Measurements from ENCODE around the gene PHF10. TPM values are rescaled to one million over a fixed set of nuclear protein-coding genes. Genes with fewer than 3 reads are reported as not detected.
A peak's percentile ranks its signal among the peaks of the same experiment; 100 is the strongest.
"Not testable (repeated sequence)": the region's sequence is repeated elsewhere in the genome, so short reads cannot be mapped to it uniquely, and the experiment has no call there.

PHF10 gene
- total RNA-seq, result 64.5 TPM

DNA sequence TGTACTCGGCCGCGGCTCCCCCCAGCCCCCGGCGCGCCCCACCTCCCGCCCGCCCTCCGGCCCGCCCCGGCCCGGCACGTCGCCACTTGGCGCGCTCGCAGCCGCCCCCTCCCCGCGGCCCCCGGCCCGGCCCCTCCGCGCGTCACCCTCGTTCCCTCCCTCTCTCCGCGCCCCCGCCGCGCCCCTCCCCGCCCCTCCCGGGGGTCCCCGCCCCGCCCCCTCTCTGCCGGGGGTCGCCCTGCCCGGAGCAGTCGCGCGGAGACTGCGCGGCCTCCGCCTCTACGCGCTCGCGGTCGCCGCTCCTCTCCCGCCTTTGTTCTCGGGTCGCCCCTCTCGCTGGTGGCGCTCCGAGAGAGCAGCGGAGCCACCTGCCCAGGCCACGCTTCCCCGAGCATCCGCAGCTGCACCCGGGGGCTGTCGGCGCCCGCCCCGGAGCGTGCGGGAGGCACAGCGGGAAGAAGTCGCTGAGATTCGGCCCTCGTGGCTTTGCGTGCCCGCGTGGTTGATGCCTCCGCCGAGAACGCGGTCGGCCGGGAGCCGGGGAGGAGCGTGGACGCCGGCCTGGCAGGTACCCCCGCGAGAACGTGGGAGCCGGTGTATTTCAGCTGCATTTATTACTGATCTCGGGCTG lies at the start of gene PHF10:
Gene PHF10, minus strand, starts transcription at position 7 of the 631 bp plus-strand sequence. CDS start 569 bp downstream, outside the sequence.
- H3K4me3 ChIP-seq (ENCODE audit: low read length), result peak within 1 kb of the TSS; percentile 57
- no peaks in the 10 kb centered on the region for H3K9me3 ChIP-seq (ENCODE audit: low read depth, low read length)
- H3K4me1 ChIP-seq (ENCODE audit: insufficient read depth, low read length), result peaks cover 18% of the 10 kb centered on the region
- no peaks in the 10 kb centered on the region for H3K27me3 ChIP-seq (ENCODE audit: insufficient read depth, low read length)

DNA sequence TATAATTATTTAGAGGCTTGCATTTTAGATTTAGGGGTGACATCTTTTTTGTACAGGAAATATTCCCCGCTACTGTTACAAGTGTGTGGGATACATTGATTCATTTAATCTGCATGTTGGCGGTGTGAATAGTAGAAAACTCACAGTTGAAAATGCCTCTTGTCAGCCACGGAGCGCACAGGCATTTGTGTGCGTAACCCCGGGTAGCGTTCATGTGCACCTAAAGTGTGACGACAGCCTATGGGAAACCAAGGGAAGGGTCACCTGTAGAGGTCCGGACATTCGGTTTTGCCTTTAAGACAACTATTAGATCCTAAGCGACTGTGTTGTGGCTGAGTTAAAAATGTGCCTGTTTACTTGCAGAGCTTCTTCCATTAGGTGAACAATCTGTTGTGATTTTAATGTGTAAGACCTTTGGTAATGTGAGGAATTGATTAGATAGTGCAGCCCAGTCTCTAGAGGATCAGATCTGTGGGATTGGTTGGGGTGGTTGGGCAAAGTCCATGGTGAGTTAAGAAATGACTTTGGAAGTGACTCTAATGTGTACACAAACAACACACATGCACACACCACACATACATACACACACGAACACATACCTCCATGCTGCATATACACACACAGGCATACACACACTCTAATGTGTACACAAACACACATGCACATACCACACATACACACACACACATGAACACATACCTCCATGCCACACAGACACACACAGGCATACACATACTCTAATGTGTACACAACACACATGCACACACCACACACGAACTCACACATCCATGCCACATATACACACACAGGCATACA lies 42.8 kb upstream of the PHF10 start:
- Histone ChIP-seq H3K4me3 (ENCODE audit: low read length) (no peak overlapping the region), H3K27me3 (ENCODE audit: insufficient read depth, low read length) (no peaks in the 10 kb centered on the region), H3K4me1 (ENCODE audit: insufficient read depth, low read length) (no peaks in the 10 kb centered on the region), H3K9me3 (ENCODE audit: low read depth, low read length) (no peaks in the 10 kb centered on the region)

DNA sequence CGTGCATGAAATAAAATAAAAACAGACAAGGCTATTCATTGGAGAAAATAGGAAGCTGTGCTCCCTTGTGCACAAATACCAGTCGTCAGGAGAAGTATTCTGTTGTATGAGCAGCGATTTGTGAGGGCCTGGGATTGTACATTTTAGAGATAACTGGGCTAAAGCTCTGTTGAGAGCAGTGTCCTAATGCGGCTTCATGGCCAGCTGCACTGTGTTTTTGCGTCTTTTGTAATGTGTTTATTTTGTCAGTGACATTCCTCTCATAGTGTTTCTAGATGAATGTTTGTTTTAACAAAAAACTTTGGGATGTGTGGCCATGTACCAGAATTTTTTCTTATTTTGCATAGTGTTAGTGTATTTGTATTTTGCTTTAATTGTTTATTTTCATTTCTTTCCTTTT lies 41.9 kb upstream of the PHF10 start:
- Histone ChIP-seq H3K4me1 (ENCODE audit: insufficient read depth, low read length) (no peaks in the 10 kb centered on the region), H3K4me3 (ENCODE audit: low read length) (no peak overlapping the region), H3K27me3 (ENCODE audit: insufficient read depth, low read length) (no peaks in the 10 kb centered on the region), H3K9me3 (ENCODE audit: low read depth, low read length) (no peaks in the 10 kb centered on the region)

DNA sequence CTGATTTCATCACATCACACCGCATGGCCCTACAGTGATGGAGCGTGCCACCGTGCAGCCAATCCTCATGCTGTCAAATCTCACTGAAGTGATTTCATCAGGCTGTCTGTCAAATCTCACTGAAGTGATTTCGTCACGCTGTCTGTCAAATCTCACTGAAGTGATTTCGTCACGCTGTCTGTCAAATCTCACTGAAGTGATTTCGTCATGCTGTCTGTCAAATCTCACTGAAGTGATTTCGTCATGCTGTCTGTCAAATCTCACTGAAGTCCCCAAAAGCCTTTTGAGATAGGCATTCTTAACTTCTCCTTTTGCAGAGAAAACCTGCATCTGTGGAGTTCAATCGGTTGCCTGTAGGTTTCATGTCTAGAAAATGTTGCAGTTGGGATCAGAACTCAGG lies 41.5 kb upstream of the PHF10 start:
- not testable (repeated sequence) for H3K4me3 ChIP-seq (ENCODE audit: low read length); H3K4me1 ChIP-seq (ENCODE audit: insufficient read depth, low read length); H3K27me3 ChIP-seq (ENCODE audit: insufficient read depth, low read length); H3K9me3 ChIP-seq (ENCODE audit: low read depth, low read length)

DNA sequence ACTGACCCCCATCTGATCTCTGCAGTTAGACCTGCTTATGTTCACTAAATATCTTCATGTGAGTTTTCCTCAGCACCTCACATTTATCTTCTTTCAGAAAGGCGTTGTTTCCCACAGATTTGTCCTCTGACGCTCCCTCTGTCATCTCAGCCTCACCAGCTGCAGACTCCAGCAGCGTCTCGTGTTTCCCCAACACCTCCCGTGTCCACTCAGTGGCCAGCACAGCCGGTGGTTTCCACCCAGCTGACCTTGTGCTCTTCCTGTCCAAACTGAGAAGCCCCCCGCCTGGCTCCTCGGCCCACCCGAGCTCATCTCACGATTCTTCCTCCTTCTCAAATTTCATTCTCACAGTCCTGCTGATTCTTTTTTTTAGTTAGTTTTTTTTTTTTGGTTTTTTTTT lies 39.6 kb upstream of the PHF10 start:
- Histone ChIP-seq H3K27me3 (ENCODE audit: insufficient read depth, low read length) (no peaks in the 10 kb centered on the region), H3K4me3 (ENCODE audit: low read length) (no peak overlapping the region), H3K4me1 (ENCODE audit: insufficient read depth, low read length) (no peaks in the 10 kb centered on the region), H3K9me3 (ENCODE audit: low read depth, low read length) (no peaks in the 10 kb centered on the region)

DNA sequence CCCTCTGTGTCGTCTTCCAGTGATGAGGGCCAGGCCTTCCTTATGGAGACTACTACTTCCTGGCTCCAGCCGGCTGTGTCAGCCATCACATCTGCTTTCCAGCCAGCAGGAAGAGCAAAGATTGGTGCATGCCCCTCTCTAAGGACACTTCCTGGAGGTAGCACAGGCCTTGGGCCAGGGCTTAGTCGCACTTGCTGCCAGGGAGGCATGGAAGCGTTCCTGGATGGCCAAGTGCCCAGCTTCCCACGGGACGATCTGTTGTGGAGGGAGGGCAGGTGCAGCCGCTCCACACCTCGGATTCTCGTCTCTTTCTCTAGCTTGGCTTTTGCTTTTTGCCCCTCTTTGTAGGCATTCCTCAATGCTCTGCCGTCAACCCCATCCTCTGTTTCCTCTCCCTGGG lies 39.0 kb upstream of the PHF10 start:
- H3K4me1 ChIP-seq (ENCODE audit: insufficient read depth, low read length), result no peaks in the 10 kb centered on the region
- no peaks in the 10 kb centered on the region for H3K27me3 ChIP-seq (ENCODE audit: insufficient read depth, low read length)
- no peak overlapping the region for H3K4me3 ChIP-seq (ENCODE audit: low read length)
- no peaks in the 10 kb centered on the region for H3K9me3 ChIP-seq (ENCODE audit: low read depth, low read length)

DNA sequence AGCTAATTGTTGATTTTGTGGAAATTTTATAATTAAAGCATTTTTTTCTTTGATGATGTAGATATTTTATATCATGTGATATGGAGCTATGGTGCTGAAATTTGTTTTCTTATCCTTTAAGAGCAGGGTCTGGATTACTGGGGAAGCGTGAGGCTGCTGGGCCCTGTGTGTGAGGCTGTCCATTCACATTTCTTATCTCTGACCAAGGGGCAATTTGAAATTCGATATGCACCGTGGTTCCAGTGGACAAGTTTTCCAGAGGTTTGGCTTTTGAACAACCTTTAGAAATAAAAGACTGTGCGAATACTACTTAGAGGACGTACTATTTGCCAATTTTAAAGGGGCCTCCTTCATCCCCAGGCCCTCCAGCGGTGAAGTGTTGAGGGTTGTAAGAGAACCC lies 30.9 kb upstream of the PHF10 start:
- H3K4me3 ChIP-seq (ENCODE audit: low read length), result no peak overlapping the region
- no peaks in the 10 kb centered on the region for H3K27me3 ChIP-seq (ENCODE audit: insufficient read depth, low read length)
- H3K4me1 ChIP-seq (ENCODE audit: insufficient read depth, low read length), result peaks cover 14% of the 10 kb centered on the region
- H3K9me3 ChIP-seq (ENCODE audit: low read depth, low read length), result no peaks in the 10 kb centered on the region

DNA sequence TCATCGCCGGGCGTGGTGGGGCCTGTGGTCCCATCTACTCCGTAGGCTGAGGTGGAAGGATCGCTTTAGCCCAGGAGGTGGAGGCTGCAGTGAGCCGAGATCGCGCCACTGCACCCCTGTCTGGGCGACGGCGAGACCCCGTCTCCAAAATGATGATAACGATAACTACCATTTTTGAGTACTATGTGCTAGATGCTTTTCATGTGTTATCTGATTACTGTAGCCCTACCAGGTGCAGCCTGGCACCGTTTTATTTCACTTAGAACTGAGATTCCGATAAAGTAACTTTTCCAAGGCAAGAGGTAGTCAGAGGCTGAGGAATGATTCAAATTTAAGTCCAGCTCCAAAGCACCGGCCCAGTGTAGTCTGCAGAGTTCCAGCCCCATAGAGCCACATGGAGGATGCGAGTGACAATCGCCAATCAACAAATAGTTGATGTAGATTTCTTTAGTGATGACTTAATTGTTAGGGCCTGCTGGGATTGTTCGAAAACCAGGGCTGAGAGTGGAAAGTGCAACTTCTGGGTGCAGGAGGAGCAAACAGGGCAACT lies 27.8 kb upstream of the PHF10 start:
- peaks cover 14% of the 10 kb centered on the region for H3K4me1 ChIP-seq (ENCODE audit: insufficient read depth, low read length)
- H3K9me3 ChIP-seq (ENCODE audit: low read depth, low read length), result no peaks in the 10 kb centered on the region
- no peaks in the 10 kb centered on the region for H3K27me3 ChIP-seq (ENCODE audit: insufficient read depth, low read length)
- peak overlapping the region; percentile 68 for H3K4me3 ChIP-seq (ENCODE audit: low read length)

DNA sequence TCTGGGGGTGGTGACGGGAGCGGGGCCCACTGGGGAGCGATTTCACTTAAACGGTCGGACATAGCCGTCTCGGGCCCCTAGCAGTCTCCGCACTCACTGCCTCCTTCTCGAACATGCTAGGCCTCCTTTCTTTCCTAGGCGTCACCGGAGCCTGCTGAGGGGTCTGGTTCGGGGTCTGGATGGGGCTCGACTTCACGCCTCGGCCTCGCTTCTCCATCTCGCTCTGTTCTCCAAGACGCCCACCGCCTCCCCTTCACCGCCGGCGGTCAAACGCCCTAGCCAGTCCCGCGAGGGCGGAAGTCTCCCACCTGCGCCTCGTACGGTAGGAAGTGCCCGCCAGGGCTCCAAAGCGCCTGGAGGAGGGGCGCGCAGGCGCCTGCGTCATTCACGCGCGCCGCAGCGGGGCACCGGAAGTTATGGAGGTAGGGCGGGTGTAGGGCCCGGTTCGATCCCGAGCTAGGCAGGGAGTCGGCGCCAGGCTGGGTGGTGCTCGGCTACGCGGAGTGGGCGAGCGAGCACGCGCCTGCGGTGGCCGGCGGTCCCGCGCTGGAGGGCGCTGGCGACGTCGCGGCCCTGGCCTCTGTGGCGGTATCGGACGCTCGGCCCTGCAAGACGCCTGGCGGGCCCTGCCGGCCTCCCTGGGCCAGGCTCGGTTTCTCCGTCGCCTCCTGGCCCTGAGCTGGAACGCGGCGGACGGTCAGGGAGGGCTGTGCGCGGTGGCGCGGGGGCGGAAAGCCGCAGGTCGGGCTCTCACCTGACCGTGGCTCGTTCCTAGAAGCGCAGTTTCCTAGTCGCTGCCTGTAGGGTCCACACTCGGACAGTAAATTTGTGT lies 27.2 kb upstream of the PHF10 start, which contains the start of the genes DYNLT2 and ERMARD:
Gene DYNLT2, minus strand, starts transcription at position 331 of the 832 bp plus-strand sequence. Its CDS starts 114 bp downstream, at position 217.
Gene ERMARD, plus strand, starts transcription at position 381 of the 832 bp plus-strand sequence. Its CDS starts 36 bp downstream, at position 417.
- H3K27me3 ChIP-seq (ENCODE audit: insufficient read depth, low read length), result no peaks in the 10 kb centered on the region
- peak within 1 kb of the TSS; percentile 68 for H3K4me3 ChIP-seq (ENCODE audit: low read length)
- no peaks in the 10 kb centered on the region for H3K9me3 ChIP-seq (ENCODE audit: low read depth, low read length)
- peaks cover 14% of the 10 kb centered on the region for H3K4me1 ChIP-seq (ENCODE audit: insufficient read depth, low read length)

DNA sequence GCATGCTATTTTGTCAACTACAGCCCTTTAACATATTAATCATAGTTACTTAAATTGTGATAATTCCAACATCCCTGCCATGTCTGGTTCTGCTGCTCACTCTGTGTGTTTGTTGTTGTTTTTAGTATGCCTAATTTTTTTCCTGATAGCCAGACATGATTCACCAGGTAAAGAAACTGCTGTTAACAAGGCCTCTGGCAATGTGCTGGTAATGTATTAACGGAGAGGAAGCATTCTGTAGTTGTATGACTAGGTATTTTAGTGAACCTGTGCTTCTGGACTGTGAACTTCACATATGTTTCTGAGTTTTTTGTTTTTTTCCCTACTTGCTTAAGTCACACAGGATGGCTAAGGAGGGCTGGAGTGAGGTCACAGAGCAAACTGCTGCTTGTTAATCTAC lies 22.3 kb upstream of the PHF10 start:
- Histone ChIP-seq H3K4me1 (ENCODE audit: insufficient read depth, low read length) (peaks cover 7% of the 10 kb centered on the region), H3K4me3 (ENCODE audit: low read length) (no peak overlapping the region), H3K27me3 (ENCODE audit: insufficient read depth, low read length) (no peaks in the 10 kb centered on the region), H3K9me3 (ENCODE audit: low read depth, low read length) (peaks cover 4% of the 10 kb centered on the region)

DNA sequence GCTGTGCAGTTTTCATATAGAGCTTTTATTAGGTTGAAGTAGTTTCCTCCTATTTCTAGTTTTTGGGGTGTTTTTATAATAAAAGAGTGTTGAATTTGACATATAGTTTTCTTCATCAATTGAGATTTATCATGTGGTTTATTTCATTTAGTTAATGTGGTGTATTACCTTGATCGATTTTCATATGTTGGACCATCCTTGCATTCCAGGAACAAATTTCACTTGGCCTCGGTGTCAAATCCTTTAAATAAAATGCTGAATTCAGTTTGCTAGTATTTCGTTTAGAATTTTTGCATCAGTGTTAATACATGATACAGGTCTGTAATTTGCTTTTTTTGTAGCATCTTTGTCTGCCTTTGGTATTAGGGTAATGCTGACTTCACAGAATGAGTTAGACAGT lies 21.1 kb upstream of the PHF10 start:
- Histone ChIP-seq H3K27me3 (ENCODE audit: insufficient read depth, low read length) (no peaks in the 10 kb centered on the region), H3K9me3 (ENCODE audit: low read depth, low read length) (peaks cover 4% of the 10 kb centered on the region), H3K4me3 (ENCODE audit: low read length) (no peak overlapping the region), H3K4me1 (ENCODE audit: insufficient read depth, low read length) (peaks cover 3% of the 10 kb centered on the region)

DNA sequence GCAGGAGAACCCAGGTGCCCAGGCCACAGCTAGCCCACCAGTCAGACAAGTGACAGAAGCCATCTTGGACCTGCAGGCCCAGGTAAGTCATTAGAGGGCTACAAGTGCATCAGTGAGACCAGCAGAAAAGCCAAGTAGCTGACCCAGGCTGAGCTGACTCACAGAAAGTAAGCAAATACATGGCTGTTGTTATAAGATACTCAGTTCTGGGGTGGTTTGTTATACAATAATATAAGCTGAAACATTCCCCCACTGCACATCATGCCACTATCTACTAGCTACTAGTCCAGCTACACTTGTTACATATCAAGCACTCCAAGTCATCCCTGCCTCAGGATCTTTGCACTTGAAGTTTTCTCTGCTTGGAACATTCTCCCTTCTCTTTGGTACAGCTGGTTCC lies 17.0 kb upstream of the PHF10 start:
- no peaks in the 10 kb centered on the region for H3K4me1 ChIP-seq (ENCODE audit: insufficient read depth, low read length)

DNA sequence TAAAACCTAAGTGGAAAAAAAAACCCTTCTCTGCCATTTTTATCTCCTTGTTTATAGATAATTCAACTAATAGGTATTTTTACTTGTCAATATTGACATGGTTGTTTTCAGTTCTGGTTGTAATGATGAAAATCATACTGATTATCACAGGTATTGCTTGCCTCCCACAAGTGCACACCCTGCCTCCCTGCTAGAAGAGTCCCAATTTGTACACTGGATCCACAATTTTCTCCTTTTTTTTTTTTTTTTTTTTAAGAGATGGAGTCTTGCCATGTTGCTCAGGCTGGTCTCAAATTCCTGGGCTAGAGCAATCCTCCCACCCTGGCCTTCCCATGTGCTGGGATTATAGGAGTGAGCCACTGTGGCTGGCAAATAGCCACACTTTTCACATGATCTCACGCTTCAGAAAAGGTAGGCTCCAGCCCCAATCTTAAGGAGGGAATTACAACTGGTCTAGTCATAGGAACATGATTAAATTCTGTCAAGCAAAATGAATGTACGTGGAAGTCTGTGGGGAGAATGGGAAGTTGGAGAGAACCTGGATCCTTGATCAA lies 14.8 kb upstream of the PHF10 start:
- Histone ChIP-seq H3K27me3 (ENCODE audit: insufficient read depth, low read length) (peaks cover 3% of the 10 kb centered on the region), H3K4me3 (ENCODE audit: low read length) (no peak overlapping the region), H3K9me3 (ENCODE audit: low read depth, low read length) (no peaks in the 10 kb centered on the region), H3K4me1 (ENCODE audit: insufficient read depth, low read length) (no peaks in the 10 kb centered on the region)

More for the DNA sequence above, 17.0 kb upstream of the PHF10 start:
- H3K4me3 ChIP-seq (ENCODE audit: low read length), result no peak overlapping the region
- no peaks in the 10 kb centered on the region for H3K27me3 ChIP-seq (ENCODE audit: insufficient read depth, low read length)
- peaks cover 4% of the 10 kb centered on the region for H3K9me3 ChIP-seq (ENCODE audit: low read depth, low read length)

DNA sequence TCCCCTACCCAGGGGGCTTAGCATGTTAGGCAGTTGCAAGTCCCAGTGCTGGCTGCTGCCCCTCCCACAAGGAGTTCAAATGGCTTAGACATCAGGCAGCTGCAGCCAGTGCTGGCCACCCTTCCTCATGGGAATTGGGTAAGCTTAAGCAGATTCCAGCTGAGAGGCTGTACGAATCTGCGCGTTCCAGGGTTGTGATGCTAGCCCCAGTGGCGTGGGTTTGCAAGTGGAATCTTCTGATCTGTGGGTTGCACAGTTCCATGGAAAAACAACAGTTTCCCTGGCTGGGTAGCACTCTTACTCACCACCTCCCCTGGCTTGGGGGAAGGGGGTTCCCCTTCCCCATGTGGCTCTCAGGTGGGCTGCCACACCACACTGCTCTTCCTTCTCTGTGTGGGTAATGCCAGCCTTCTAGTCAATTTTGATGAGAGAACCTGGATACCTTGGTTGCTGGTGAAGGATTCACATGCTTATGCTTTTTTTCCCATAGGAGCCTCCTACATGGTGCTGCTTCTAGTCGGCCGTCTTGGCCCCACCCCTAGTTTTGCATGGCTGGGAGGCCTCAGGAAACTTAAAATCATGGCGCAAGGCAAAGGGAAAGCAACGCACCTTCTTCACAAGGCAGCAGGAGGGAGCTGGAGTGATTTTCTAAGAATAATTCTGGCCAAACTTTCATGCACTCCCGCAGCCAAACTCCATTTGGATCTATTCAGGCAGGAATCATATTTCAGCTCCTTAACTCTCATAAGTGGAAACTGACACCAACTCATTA lies 14.1 kb upstream of the PHF10 start:
- Histone ChIP-seq H3K4me1 (ENCODE audit: insufficient read depth, low read length) (no peaks in the 10 kb centered on the region), H3K4me3 (ENCODE audit: low read length) (no peak overlapping the region), H3K27me3 (ENCODE audit: insufficient read depth, low read length) (peaks cover 6% of the 10 kb centered on the region), H3K9me3 (ENCODE audit: low read depth, low read length) (no peaks in the 10 kb centered on the region)
